NCI-H2029 (cell line): Measurements from ENCODE around the gene SH3PXD2A.
A peak's percentile ranks its signal among the peaks of the same experiment; 100 is the strongest.
"Not testable (repeated sequence)": the region's sequence is repeated elsewhere in the genome, so short reads cannot be mapped to it uniquely, and the experiment has no call there.

Source experiments
- DNase-seq: peaks from one replicate; lab custom pipeline; 2025; lab: John Stamatoyannopoulos, UW

Gene SH3PXD2A

DNA sequence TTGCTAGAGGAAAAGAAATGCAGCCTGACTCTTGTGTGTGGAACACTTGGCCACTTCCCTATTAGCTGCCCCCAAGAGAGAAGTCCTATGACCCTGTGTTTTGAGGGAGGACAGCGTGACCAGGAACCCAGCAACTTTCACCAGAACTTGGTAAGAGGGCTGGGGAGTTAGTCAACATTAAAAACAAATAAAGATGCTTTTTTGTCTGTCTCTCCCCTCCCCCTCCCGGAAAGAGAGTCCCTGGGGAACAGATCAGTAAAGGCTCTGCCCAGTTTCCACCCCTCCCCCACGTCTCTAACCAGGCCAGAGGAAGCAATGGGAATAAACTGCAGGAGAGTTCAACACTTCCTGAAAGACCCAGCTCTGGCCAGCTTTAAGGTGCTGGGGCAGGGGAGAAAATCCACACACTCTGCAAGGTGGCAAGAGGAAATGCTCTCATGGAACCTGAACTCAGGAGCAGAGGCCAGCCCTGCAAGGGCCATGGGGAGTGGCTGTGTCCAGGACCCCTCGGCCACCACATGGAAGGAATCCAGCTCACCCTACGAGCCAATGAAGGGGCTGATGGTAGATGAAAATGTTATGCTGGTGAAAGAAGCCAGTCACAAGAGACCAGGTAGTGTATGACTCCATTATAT, 21.5 kb downstream of the SH3PXD2A start:
- DNase-seq: peak; percentile 54

GRCh38 chr10:103832806-103833205, 22.6 kb downstream of the SH3PXD2A start:
- DNase-seq: no peak

- DNase-seq: no peak
Measured at GRCh38 chr10:103829838-103830465, 25.4 kb downstream of the SH3PXD2A start.

GRCh38 chr10:103829278-103829677, 26.1 kb downstream of the SH3PXD2A start:
- no peak for DNase-seq

- no peak for DNase-seq
Measured at GRCh38 chr10:103828587-103829197, 26.7 kb downstream of the SH3PXD2A start.

DNA sequence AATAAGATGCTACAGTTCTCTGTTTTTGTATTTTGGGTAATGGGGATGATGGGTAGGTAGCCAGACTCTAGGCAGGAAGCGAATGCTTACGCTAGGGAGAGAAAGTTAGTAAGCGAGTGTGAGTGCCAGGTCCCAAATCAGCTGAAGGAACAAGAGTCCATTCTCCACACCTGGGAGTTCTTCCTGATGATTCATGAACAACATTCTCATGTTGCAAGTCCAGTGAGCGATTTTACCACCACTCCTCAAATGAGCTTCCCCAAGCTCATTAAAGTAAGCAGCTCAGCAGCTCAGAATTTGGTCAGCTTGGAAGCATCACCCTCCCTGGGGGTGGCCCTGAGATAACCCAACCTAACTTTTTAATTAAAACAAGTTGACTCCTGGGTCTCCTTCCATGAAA, 27.3 kb downstream of the SH3PXD2A start:
- DNase-seq: no peak

- DNase-seq: no peak
Measured at GRCh38 chr10:103826885-103827284, 28.5 kb downstream of the SH3PXD2A start.

DNA sequence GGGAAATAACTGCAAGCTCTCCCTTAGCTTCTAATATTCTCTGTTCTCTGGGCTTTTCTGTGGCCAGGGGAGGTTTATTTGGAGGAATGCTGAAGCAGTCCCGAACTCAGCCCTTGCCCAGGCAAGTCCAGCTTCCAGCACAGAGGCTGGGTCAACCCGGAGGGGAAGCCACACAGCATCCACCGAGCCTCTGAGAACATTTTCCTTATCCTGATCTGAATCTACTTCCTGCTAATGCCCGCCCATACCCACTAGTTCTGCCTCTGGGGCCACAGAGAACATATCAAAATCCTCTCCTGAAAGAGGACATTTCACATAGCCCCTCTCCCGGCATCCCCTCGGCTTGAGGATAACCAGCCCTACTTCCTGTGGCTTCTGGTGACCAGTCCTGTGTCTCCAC, 31.1 kb downstream of the SH3PXD2A start:
- no peak for DNase-seq

GRCh38 chr10:103823706-103824272, 31.6 kb downstream of the SH3PXD2A start:
- DNase-seq: no peak

- no peak for DNase-seq
Measured at GRCh38 chr10:103822800-103823199, 32.6 kb downstream of the SH3PXD2A start.

DNA sequence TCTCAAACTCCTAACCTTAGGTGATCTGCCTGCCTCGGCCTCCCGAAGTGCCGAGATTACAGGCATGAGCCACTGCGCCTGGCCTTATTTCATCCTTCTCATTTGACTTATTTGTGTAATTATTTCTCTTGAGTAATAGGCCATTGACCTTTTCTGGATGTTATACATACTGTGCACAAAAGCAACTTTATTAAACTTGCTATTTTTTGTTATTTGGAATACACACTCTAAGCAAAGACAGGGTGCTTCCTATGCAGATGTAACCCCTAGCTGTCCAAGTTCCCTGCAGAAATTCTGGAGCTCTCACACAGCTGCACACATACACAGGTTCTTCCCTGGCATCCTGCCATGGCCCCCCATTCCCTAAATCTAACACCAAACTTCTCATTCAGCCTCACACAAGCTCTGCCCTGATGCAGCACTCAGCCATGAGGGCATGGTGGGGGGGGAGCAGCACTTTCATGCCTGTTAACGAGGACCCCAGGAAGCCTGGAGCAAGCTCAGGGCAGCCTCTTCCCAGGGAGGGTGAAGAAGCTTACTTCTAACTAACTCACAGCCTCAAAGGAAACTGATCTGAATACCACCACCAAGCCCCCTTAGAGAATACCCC, 33.2 kb downstream of the SH3PXD2A start:
- DNase-seq: no peak

DNA sequence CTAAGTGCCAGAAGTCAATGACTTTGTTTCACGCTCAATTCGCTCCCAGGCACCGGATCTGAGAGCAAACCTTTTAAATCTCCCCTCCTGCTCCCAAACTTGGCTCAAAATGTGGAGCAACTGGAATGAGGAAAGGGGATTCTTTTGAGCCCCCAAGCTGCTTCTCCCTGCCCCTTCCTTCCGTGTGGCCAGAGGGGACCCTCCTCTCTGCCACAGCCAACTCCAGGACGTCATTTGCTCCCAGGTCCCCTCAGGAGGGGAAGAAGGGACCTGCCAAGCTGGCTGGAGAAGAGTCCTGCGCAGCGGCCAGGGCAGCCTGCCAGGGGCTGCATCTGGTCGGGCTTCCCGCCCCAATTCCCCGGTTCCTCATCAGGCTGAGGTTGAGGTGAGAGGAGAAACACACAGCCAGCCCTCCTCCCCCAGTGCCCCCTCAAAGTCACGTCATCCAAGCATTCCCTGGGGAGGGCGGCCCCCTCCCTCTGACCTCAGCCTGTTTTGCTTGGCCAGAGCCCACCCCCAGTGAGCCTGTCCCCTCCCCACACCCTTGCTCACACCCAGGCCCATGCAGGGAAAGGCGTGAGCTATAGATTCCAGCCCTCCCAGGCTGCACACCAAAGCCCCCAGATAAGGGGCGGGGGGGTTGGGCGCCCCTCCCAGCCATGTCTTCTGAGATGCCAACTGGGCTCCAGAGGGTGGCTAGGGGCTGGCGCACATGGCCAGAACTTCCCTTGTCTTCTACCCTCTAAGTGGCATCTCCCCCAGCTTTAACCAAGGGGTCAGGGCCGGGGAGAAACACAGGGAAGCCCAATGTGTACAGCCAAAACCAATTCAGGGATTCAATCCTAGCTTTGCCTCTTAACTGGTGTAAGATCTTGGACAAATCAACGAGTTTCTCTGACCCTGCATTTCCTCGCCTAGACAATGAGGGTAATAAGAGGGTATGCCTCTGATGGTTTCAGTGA, 35.0 kb downstream of the SH3PXD2A start:
- DNase-seq: no peak

DNA sequence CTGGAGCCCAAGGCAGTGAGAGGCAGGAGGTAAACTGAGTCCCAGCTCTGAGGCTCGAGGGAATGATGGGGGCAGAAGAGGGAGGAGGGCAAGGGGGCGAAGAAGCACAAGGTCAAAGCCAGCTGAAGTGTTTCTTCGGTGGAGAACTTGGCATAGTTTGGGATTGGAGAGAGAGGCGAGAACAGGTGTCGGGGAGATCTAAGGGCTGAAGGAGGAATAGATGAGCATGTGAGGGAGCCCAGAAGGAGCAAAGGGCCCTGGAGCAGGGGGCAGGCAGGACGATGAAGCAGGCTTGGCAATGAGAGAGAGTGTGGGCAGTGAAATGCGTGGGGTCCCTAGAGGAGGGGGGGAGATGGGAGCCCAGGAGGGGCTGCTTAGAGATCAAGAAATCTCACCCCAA, 35.9 kb downstream of the SH3PXD2A start:
- no peak for DNase-seq

- DNase-seq: no peak
Measured at GRCh38 chr10:103818765-103819374, 36.5 kb downstream of the SH3PXD2A start.

- DNase-seq: no peak
Measured at GRCh38 chr10:103818105-103818504, 37.3 kb downstream of the SH3PXD2A start.

GRCh38 chr10:103816431-103816830, 38.9 kb downstream of the SH3PXD2A start:
- no peak for DNase-seq

DNA sequence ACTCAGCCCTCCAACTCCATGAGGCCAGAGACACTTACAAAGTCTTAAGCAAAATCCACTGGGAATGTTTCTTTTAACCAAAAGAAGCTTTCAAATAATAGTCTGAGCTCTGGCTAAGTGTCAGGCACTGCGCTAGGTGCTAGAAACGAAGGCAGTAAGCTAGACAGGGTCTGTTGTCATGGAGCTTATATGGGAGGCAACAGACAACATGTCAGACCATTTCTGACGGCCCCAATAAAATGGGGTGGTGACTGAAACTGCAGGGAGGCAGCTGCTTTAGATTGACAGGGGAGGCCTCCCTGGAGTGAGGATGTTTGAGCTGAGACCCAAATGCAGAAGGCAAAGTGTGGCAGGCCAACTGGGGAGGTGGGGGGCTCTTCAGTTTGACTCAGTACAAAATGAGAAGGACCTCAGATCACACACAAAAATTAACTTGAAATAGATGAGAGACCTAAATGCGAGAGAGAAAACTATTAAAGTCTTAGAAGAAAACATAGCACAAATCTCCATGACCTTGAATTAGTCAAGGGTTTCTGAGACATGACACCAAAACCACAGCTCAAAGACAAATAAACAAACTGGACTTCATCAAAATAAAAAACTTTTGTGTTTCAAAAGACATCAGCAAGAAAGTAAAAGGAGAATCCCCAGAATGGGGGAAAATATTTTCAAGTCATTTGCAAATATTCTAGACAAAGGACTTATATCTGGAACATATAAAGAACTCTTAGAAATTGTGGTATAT, 40.6 kb downstream of the SH3PXD2A start:
- DNase-seq: no peak

DNA sequence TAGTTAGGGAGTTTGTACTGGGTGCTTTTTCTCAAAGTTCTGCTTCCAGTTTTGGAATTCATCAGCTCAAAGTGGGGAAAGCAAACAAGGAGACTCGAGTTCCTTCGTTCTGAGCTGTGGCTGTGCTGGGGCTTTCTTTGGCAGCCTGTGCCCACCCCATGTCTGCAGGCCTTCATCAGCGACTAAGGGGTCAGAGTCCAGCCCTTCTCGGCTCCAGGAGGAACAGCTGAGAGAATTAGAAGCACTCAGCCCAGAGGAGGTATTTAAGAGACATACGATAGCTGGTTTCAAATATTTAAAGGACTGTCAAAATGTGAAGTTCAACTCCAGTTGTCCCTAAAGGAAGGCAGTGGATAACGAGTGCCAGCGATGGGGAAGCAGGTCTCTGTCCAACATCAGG, 41.3 kb downstream of the SH3PXD2A start:
- DNase-seq: no peak

- not testable (repeated sequence) for DNase-seq
Measured at GRCh38 chr10:103813312-103813711, 42.1 kb downstream of the SH3PXD2A start.

- DNase-seq: no peak
Measured at GRCh38 chr10:103812432-103812831, 42.9 kb downstream of the SH3PXD2A start.
